ENCODE measurements around the gene CELF2. TPM values are rescaled to one million over a fixed set of nuclear protein-coding genes. Genes with fewer than 3 reads are reported as not detected.

The CELF2 gene
- total and polyA plus RNA-seq, 2 of the 4 experiments (the other 2 are of a cell fraction) = 3.5 to 6.6 TPM

GRCh38 chr10:11022213-11022612 lies 4.5 kb downstream of the CELF2 start:
- peaks cover 2% of the 10 kb centered on the region; the same call in 1 of the 2 replicates for H3K4me1 ChIP-seq (ENCODE audit: control insufficient read depth, insufficient read depth, low read length)
- no peak overlapping the region for H4K91ac ChIP-seq (ENCODE audit: insufficient read depth, low read depth, low read length)
- no peak overlapping the region for H4K5ac ChIP-seq (ENCODE audit: low read depth, low read length)
- H2BK15ac ChIP-seq (ENCODE audit: low read depth, low read length) = no peak overlapping the region
- H4K8ac ChIP-seq (ENCODE audit: low read depth in 2 of 2, low read length in 2 of 2) = no peak overlapping the region
- H2BK20ac ChIP-seq (ENCODE audit: low read depth, low read length) = no peak overlapping the region
- peaks cover 2% of the 10 kb centered on the region; the same call in 1 of the 2 replicates for H3K9me3 ChIP-seq (ENCODE audit: control insufficient read depth, insufficient read depth, low read length)
- CTCF ChIA-PET = interaction anchor here (0.6 kb wide), 1 partner anchor 102 kb away, joined by 5 read pairs; no protein-coding TSS in a partner anchor
- DNase-seq (no peak), ATAC-seq (ENCODE audit: low read depth) (no peak)
- no peak overlapping the region for H3K18ac ChIP-seq (ENCODE audit: low read depth, low read length)
- no peaks in the 10 kb centered on the region for H3K36me3 ChIP-seq (ENCODE audit: control insufficient read depth, insufficient read depth, low read length)
- no peaks in the 10 kb centered on the region for H3K79me1 ChIP-seq (ENCODE audit: low read depth in 1 of 2, low read length in 2 of 2)
- BruUV-seq (replicated peaks) = no TSS peak
- WGBS, 2 experiments (ENCODE audit: extremely low coverage in 2 of 2, insufficient read length in 1 of 2) = 80% methylated on average over 1 of the region's 2 CpGs; no CpG with 5 or more reads in 1 of the 2 experiments
- intact Hi-C loops (cut with micrococcal nuclease) (no loop called here), dilution Hi-C loops (cut with HindIII; ENCODE audit: low sequenced_read_pairs, unreplicated experiment) (no loop called here), in situ Hi-C loops (cut with MboI; ENCODE audit: low sequenced_read_pairs) (no loop called here)
- H2AK9ac ChIP-seq (replicated peaks; ENCODE audit: low read depth, low read length, poor library complexity) = no peak overlapping the region
- H3K27ac ChIP-seq (ENCODE audit: insufficient read depth, low read length) = no peak overlapping the region
- H3K4me2 ChIP-seq (ENCODE audit: low read depth, low read length) = no peak overlapping the region
- H3K56ac ChIP-seq (ENCODE audit: extremely low read depth, insufficient read depth, low read length) = no peak overlapping the region
- H3K27me3 ChIP-seq (ENCODE audit: control insufficient read depth, insufficient read depth, low read length) = peaks cover 25% of the 10 kb centered on the region
- H2AK5ac ChIP-seq (ENCODE audit: low read depth, low read length) = no peak overlapping the region
- H3K4me3 ChIP-seq (ENCODE audit: insufficient read depth, low read depth, low read length) = no peak overlapping the region
- POLR2A ChIA-PET (ENCODE audit: unreplicated experiment) = no interaction called here
- no peak overlapping the region for H3K4ac ChIP-seq (ENCODE audit: low read depth, low read length)
- H3K9me1 ChIP-seq (ENCODE audit: insufficient read depth, low read length) = no peaks in the 10 kb centered on the region
- no peak for TF ChIP-seq POLR2A (IDR thresholded peaks at IDR 0.05; ENCODE audit: low read depth, low read length)
- no peak for TF ChIP-seq CTCF (conservative IDR thresholded peaks at IDR 0.05; ENCODE audit: low read depth, low read length)
- no peak for TF ChIP-seq FOS (IDR thresholded peaks at IDR 0.05; ENCODE audit: low read depth, low read length)
- TF ChIP-seq CHD1 (IDR thresholded peaks at IDR 0.05; ENCODE audit: low read depth, low read length) = no peak
- no peak for TF ChIP-seq SMC3 (IDR thresholded peaks at IDR 0.05; ENCODE audit: low read depth, low read length)
- TF ChIP-seq RCOR1 (IDR thresholded peaks at IDR 0.05; ENCODE audit: insufficient replicate concordance, low read length) = no peak
- no peak for TF ChIP-seq RAD21 (IDR thresholded peaks at IDR 0.05; ENCODE audit: low read length)
- no peak for TF ChIP-seq BHLHE40 (IDR thresholded peaks at IDR 0.05; ENCODE audit: low read depth, low read length)
- TF ChIP-seq CEBPB (IDR thresholded peaks at IDR 0.05; ENCODE audit: low read depth, low read length) = no peak
- TF ChIP-seq NFE2L2 (IDR thresholded peaks at IDR 0.05; ENCODE audit: low read depth, low read length) = no peak
- TF ChIP-seq, protein P1, sequence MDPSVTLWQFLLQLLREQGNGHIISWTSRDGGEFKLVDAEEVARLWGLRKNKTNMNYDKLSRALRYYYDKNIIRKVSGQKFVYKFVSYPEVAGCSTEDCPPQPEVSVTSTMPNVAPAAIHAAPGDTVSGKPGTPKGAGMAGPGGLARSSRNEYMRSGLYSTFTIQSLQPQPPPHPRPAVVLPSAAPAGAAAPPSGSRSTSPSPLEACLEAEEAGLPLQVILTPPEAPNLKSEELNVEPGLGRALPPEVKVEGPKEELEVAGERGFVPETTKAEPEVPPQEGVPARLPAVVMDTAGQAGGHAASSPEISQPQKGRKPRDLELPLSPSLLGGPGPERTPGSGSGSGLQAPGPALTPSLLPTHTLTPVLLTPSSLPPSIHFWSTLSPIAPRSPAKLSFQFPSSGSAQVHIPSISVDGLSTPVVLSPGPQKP (IDR thresholded peaks at IDR 0.05; ENCODE audit: borderline replicate concordance, low read depth, low read length) = no peak
- no peak for TF ChIP-seq MAFK (IDR thresholded peaks at IDR 0.05; ENCODE audit: low read depth, low read length)
- TF ChIP-seq USF2 (IDR thresholded peaks at IDR 0.05; ENCODE audit: low read depth, low read length) = no peak
- no peak overlapping the region for H2BK120ac ChIP-seq (ENCODE audit: low read depth, low read length)
- H2BK5ac ChIP-seq (ENCODE audit: low read depth, low read length, poor library complexity, severe bottlenecking) = no peak overlapping the region
- no peak overlapping the region for H3K14ac ChIP-seq (replicated peaks; ENCODE audit: low read depth, low read length)
- H3K23ac ChIP-seq (ENCODE audit: low read depth, low read length) = no peak overlapping the region
- no peak overlapping the region for H3K9ac ChIP-seq (ENCODE audit: low read depth, low read length)
- no peaks in the 10 kb centered on the region for H4K20me1 ChIP-seq (ENCODE audit: insufficient read depth, low read length)
- H2AFZ ChIP-seq (replicated peaks; ENCODE audit: low read length, poor library complexity) = no peak overlapping the region
